OCI-LY1 (cell line): ENCODE data around the gene CDC42BPB.
A peak's percentile ranks its signal among the peaks of the same experiment; 100 is the strongest.

Experiments used
- H2AFZ ChIP-seq: fragments of 200-600 bp; sonication (generic), shearing (Covaris generic); 2 replicates; pipeline ENCODE4 v1.6.0; 2014; ENCODE audit warnings: antibody characterized with exemption, mild to moderate bottlenecking, low read length
- H3F3A ChIP-seq: fragments of 200-600 bp; sonication (generic), shearing (Covaris generic); 2 replicates; pipeline ENCODE4 v1.6.0; 2014; ENCODE audit warnings: mild to moderate bottlenecking, antibody characterized with exemption, low read length, moderate library complexity; ENCODE audit not compliant: insufficient read depth
- H3K27ac ChIP-seq: fragments of 200-600 bp; sonication (generic); 2 replicates; pipeline ENCODE4 v1.5.1; 2014; ENCODE audit warnings: low read length, mixed run types, mild to moderate bottlenecking, low read depth; ENCODE audit not compliant: poor library complexity, severe bottlenecking
- H3K27me3 ChIP-seq: fragments of 200-600 bp; sonication (generic); 2 replicates; pipeline ENCODE4 v1.6.0; 2014; ENCODE audit warnings: antibody characterized with exemption, mild to moderate bottlenecking, low read length, moderate library complexity; ENCODE audit not compliant: insufficient read depth
- H3K36me3 ChIP-seq: fragments of 200-600 bp; sonication (generic); 2 replicates; pipeline ENCODE4 v1.6.1; 2014; ENCODE audit warnings: mild to moderate bottlenecking, antibody characterized with exemption, low read length, moderate library complexity, mixed read lengths; ENCODE audit not compliant: insufficient read depth
- H3K4me1 ChIP-seq: fragments of 200-600 bp; sonication (generic); 2 replicates; pipeline ENCODE4 v1.5.1; 2014; ENCODE audit warnings: mild to moderate bottlenecking, low read length, moderate library complexity; ENCODE audit not compliant: insufficient read depth, severe bottlenecking
- H3K4me2 ChIP-seq: fragments of 200-600 bp; sonication (generic), shearing (Covaris generic); 2 replicates; pipeline ENCODE4 v1.6.1; 2014; ENCODE audit warnings: low read length
- H3K4me3 ChIP-seq: fragments of 200-600 bp; sonication (generic); 2 replicates; pipeline ENCODE4 v1.5.1; 2014; ENCODE audit warnings: low read length, low read depth, mild to moderate bottlenecking, mixed read lengths; ENCODE audit not compliant: poor library complexity, severe bottlenecking
- H3K79me2 ChIP-seq: fragments of 200-600 bp; shearing (Covaris generic); 2 replicates; pipeline ENCODE4 v1.6.1; 2016; ENCODE audit warnings: mixed run types, low read length, mixed read lengths; ENCODE audit not compliant: insufficient read depth
- H3K9ac ChIP-seq: fragments of 200-600 bp; sonication (generic), shearing (Covaris generic); 2 replicates; pipeline ENCODE4 v1.6.1; 2014; ENCODE audit warnings: mild to moderate bottlenecking, low read length, mixed read lengths
- H3K9me2 ChIP-seq: fragments of 200-600 bp; sonication (generic), shearing (Covaris generic); 2 replicates; pipeline ENCODE4 v1.6.1; 2014; ENCODE audit warnings: low read depth, mild to moderate bottlenecking, low read length, mixed read lengths
- H3K9me3 ChIP-seq: fragments of 200-600 bp; shearing (Covaris generic); 2 replicates; pipeline ENCODE4 v1.6.1; 2014; ENCODE audit warnings: low read length, mixed read lengths
- H4K20me1 ChIP-seq: fragments of 200-600 bp; sonication (generic), shearing (Covaris generic); 2 replicates; pipeline ENCODE4 v1.6.0; 2016; ENCODE audit warnings: mild to moderate bottlenecking, low read length; ENCODE audit not compliant: insufficient read depth
- EZH2 ChIP-seq: fragments of 200-600 bp; sonication (generic), shearing (Covaris generic); IDR thresholded peaks from 2 replicates; pipeline ENCODE4 v1.8.0; 2017; ENCODE audit warnings: borderline replicate concordance, mixed run types, mild to moderate bottlenecking, antibody characterized with exemption, low read length, moderate library complexity, mixed read lengths
- TF ChIP-seq, protein P1 (sequence below): fragments of 200-600 bp; sonication (generic), shearing (Covaris generic); IDR thresholded peaks from 2 replicates; pipeline ENCODE4 v1.5.1; 2017; ENCODE audit warnings: mild to moderate bottlenecking, antibody characterized with exemption, low read length, moderate library complexity, mixed read lengths

The CDC42BPB gene

DNA sequence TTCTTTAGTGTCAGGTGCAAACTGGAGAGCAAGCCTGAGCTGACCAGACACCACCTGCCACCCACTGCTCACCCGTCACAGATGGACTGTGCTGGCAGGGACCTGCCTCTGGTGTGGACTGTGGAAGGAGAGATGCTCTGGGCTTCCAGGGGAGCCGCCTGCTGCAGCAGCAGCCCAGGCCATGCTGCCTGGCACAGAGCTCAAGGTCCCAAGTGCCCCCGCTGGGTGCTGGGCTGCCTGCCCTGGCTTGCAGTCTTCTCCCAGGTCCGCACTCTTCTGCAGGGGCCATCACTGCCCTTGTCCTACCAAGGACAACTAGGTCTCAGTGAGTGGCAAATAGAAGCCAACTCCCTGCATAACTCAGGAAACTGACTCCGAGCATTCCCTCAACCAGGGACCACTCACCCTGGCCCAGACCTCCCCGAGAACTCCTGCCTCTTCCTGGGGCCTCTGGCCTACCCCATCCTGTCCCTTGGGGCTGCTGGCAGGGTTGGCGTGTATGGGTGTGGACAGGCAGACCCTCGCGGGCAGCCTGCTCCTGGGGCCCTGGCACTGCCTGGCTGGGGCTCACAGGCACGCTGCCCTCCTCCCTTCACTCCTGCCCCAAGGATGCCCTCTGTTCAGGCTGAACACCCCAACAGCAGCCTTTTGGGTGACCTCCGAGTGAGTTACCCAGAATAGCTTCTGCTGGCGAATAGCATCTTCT lies 125.6 kb downstream of the CDC42BPB start:
- Histone ChIP-seq H3K4me2 (no peak overlapping the region), H3K9me3 (no peaks in the 10 kb centered on the region), H3K9me2 (no peaks in the 10 kb centered on the region), H3K27me3 (no peaks in the 10 kb centered on the region), H3K4me3 (no peak overlapping the region), H3K27ac (peak overlapping the region; percentile 87), H3K9ac (no peak overlapping the region; the same call in 1 of the 2 replicates), H3K79me2 (no peaks in the 10 kb centered on the region), H2AFZ (no peak overlapping the region), H4K20me1 (no peaks in the 10 kb centered on the region), H3K4me1 (peaks cover 79% of the 10 kb centered on the region), H3F3A (no peaks in the 10 kb centered on the region), H3K36me3 (no peaks in the 10 kb centered on the region)
- no peak for TF ChIP-seq EZH2
- TF ChIP-seq, protein P1, sequence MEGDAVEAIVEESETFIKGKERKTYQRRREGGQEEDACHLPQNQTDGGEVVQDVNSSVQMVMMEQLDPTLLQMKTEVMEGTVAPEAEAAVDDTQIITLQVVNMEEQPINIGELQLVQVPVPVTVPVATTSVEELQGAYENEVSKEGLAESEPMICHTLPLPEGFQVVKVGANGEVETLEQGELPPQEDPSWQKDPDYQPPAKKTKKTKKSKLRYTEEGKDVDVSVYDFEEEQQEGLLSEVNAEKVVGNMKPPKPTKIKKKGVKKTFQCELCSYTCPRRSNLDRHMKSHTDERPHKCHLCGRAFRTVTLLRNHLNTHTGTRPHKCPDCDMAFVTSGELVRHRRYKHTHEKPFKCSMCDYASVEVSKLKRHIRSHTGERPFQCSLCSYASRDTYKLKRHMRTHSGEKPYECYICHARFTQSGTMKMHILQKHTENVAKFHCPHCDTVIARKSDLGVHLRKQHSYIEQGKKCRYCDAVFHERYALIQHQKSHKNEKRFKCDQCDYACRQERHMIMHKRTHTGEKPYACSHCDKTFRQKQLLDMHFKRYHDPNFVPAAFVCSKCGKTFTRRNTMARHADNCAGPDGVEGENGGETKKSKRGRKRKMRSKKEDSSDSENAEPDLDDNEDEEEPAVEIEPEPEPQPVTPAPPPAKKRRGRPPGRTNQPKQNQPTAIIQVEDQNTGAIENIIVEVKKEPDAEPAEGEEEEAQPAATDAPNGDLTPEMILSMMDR = no peak

DNA sequence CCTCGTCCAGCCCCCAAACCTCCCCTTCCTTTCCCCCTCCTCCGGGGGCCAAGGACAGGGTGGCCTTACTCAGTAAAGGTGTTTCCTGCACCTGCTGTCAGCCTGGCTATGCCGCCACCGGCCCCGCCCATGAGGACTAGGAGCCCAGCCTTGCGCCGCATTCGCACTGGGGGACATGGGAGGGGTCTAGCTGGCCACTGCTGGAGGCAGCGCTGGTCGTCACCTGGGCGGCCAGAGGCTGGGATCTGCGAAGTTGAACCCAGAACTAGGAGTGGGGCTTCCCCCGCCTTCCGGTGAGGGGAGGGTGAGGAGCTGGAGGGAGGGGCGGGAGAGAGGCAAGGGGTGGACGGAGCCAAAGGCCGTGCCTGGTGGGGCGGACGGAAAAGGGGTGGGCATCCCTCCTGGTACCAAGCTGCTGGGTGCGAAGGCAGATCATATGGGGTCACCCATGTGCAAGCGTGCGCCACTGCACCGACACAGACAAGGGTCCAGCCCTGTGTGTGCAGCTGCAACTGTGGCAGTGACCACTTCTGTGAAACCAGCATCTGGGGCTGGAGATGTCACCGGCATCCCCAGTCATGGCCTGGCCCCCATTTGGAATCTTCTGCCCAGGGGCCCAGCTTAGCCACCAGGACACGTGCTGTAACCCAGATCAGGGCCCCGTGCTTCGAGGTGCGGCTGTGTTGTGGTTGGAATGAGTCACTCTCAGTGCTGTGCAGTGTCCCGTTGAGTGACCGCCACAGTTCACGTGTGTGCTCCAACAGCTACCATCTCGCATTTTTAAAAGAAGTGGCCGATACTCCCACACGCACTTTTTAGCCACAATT lies 126.4 kb downstream of the CDC42BPB start:
- peaks cover 71% of the 10 kb centered on the region for H3K4me1 ChIP-seq
- no peak for TF ChIP-seq EZH2
- TF ChIP-seq, protein P1 = no peak

DNA sequence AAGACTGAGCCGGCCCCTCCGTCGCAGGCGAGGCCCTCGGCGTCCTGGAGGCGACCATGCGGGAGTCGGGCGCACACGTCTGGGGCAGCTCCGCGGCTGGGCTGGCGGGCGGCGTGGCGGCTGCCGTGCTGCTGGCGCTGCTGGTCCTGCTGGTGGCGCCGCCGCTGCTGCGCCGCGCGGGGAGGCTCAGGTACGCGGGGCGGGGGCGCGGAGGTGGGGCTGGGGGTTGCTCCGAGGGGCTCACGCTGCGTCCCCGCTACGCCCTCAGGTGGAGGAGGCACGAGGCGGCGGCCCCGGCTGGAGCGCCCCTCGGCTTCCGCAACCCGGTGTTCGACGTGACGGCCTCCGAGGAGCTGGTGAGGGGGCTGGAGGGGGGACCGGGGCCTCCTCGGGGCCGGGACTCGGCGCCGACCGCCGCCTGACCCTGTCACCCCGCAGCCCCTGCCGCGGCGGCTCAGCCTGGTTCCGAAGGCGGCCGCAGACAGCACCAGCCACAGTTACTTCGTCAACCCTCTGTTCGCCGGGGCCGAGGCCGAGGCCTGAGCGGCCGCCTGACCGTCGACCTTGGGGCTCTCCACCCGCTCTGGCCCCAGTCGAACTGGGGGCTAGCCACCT lies 127.1 kb downstream of the CDC42BPB start:
- Histone ChIP-seq H4K20me1 (no peaks in the 10 kb centered on the region), H3K27me3 (no peaks in the 10 kb centered on the region), H3K36me3 (no peaks in the 10 kb centered on the region), H3K4me3 (no peak overlapping the region), H3K4me1 (peaks cover 64% of the 10 kb centered on the region), H2AFZ (no peak overlapping the region), H3K9me2 (no peaks in the 10 kb centered on the region), H3K79me2 (no peaks in the 10 kb centered on the region), H3K9me3 (no peaks in the 10 kb centered on the region), H3K4me2 (no peak overlapping the region), H3K9ac (no peak overlapping the region), H3K27ac (no peak overlapping the region), H3F3A (no peaks in the 10 kb centered on the region)
- TF ChIP-seq, protein P1 = no peak
- TF ChIP-seq EZH2 = no peak

More for the DNA sequence above, 126.4 kb downstream of the CDC42BPB start:
- Histone ChIP-seq H3K9ac (no peak overlapping the region; the same call in 1 of the 2 replicates), H3K36me3 (no peaks in the 10 kb centered on the region), H3F3A (no peaks in the 10 kb centered on the region), H2AFZ (no peak overlapping the region), H3K4me3 (no peak overlapping the region), H3K27ac (peak overlapping the region; percentile 87), H3K4me2 (no peak overlapping the region), H3K9me2 (no peaks in the 10 kb centered on the region), H3K27me3 (no peaks in the 10 kb centered on the region), H3K79me2 (no peaks in the 10 kb centered on the region), H4K20me1 (no peaks in the 10 kb centered on the region), H3K9me3 (no peaks in the 10 kb centered on the region)
